ENCODE results near the gene CLSTN1. TPM values are rescaled to one million over a fixed set of nuclear protein-coding genes. Genes with fewer than 3 reads are reported as not detected.

CLSTN1 gene
- total and polyA plus RNA-seq, 2 donors from 2014 or later, result 114 to 158 TPM

DNA sequence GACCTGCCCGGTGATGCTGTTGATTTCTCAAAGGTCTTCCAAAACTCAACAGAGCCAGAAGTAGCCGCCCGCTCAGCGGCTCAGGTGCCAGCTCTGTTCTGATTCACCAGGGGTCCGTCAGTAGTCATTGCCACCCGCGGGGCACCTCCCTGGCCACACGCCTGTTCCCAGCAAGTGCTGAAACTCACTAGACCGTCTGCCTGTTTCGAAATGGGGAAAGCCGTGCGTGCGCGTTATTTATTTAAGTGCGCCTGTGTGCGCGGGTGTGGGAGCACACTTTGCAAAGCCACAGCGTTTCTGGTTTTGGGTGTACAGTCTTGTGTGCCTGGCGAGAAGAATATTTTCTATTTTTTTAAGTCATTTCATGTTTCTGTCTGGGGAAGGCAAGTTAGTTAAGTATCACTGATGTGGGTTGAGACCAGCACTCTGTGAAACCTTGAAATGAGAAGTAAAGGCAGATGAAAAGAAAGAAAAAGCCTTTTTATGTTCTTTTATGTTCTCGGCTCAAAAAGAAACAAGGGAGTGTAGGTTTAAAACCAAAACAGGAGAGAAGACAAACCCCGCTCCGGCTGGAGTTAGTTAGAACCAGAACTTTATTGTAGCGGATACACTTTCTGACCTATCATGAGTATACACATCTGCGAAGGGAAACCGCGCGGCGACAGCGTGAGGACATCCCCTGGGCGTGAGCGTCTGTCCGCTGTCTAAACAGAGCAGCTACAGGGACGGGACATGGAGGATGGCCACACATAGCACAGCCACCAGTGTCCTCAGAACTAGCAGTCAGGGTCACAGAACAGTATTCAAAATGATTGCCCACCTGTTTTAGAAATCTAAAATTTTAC is 95.1 kb downstream of the CLSTN1 start:
- no peak for FAIRE-seq
- no peaks in the 10 kb centered on the region for H3K4me1 ChIP-seq (ENCODE audit: control insufficient read depth in 2 of 3, insufficient read depth in 2 of 3, low read depth in 1 of 3, low read length in 3 of 3)
- H3K9me3 ChIP-seq (ENCODE audit: control insufficient read depth in 2 of 3, insufficient read depth in 1 of 3, low read length in 3 of 3), result no peaks in the 10 kb centered on the region
- DNase-seq, result peak in 1 of 5 donors; percentile 71
- H3K27ac ChIP-seq (ENCODE audit: low read depth in 2 of 2, low read length in 2 of 2), result no peak overlapping the region
- H3K36me3 ChIP-seq (ENCODE audit: control insufficient read depth in 2 of 3, insufficient read depth in 3 of 3, low read length in 3 of 3), result peaks cover 7 to 46% (median 24%) of the 10 kb centered on the region in 3 donors
- H3K4me3 ChIP-seq (ENCODE audit: low read length in 3 of 3), result no peak overlapping the region
- TF ChIP-seq, protein P1, sequence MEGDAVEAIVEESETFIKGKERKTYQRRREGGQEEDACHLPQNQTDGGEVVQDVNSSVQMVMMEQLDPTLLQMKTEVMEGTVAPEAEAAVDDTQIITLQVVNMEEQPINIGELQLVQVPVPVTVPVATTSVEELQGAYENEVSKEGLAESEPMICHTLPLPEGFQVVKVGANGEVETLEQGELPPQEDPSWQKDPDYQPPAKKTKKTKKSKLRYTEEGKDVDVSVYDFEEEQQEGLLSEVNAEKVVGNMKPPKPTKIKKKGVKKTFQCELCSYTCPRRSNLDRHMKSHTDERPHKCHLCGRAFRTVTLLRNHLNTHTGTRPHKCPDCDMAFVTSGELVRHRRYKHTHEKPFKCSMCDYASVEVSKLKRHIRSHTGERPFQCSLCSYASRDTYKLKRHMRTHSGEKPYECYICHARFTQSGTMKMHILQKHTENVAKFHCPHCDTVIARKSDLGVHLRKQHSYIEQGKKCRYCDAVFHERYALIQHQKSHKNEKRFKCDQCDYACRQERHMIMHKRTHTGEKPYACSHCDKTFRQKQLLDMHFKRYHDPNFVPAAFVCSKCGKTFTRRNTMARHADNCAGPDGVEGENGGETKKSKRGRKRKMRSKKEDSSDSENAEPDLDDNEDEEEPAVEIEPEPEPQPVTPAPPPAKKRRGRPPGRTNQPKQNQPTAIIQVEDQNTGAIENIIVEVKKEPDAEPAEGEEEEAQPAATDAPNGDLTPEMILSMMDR (IDR thresholded peaks at IDR 0.05; ENCODE audit: borderline replicate concordance, extremely low read depth, insufficient read depth), result no peak
- intact Hi-C loops (cut with DNase I), result loop anchor here (10.0 kb wide), 1 partner anchor 136 kb away; no protein-coding TSS in a partner anchor
- H3K9ac ChIP-seq (ENCODE audit: low read length in 3 of 3), result no peak overlapping the region
- no peaks in the 10 kb centered on the region for H3K27me3 ChIP-seq (ENCODE audit: control insufficient read depth, insufficient read depth, low read length)

DNA sequence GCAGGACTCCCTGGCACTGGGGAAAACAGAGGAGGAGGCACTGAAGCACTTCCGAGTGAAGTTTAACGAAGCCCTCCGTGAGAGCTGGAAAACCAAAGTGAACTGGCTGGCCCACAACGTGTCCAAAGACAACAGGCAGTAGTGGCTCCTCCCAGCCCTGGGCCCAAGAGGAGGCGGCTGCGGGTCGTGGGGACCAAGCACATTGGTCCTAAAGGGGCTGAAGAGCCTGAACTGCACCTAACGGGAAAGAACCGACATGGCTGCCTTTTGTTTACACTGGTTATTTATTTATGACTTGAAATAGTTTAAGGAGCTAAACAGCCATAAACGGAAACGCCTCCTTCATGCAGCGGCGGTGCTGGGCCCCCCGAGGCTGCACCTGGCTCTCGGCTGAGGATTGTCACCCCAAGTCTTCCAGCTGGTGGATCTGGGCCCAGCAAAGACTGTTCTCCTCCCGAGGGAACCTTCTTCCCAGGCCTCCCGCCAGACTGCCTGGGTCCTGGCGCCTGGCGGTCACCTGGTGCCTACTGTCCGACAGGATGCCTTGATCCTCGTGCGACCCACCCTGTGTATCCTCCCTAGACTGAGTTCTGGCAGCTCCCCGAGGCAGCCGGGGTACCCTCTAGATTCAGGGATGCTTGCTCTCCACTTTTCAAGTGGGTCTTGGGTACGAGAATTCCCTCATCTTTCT is 96.7 kb downstream of the CLSTN1 start:
- no peak for FAIRE-seq
- TF ChIP-seq, protein P1 (IDR thresholded peaks at IDR 0.05; ENCODE audit: borderline replicate concordance, extremely low read depth, insufficient read depth), result no peak
- peaks cover 3 to 41% (median 15%) of the 10 kb centered on the region in 3 donors for H3K36me3 ChIP-seq (ENCODE audit: control insufficient read depth in 2 of 3, insufficient read depth in 3 of 3, low read length in 3 of 3)
- no peaks in the 10 kb centered on the region for H3K4me1 ChIP-seq (ENCODE audit: control insufficient read depth in 2 of 3, insufficient read depth in 2 of 3, low read depth in 1 of 3, low read length in 3 of 3)
- no peak overlapping the region for H3K27ac ChIP-seq (ENCODE audit: low read depth in 2 of 2, low read length in 2 of 2)
- intact Hi-C loops (cut with DNase I), result loop anchor here (10.0 kb wide), 1 partner anchor 138 kb away; no protein-coding TSS in a partner anchor
- peaks cover 0 to 3% (median 0%) of the 10 kb centered on the region in 3 donors for H3K9me3 ChIP-seq (ENCODE audit: control insufficient read depth in 2 of 3, insufficient read depth in 1 of 3, low read length in 3 of 3)
- H3K4me3 ChIP-seq (ENCODE audit: low read length in 3 of 3), result no peak overlapping the region
- peak in 1 of 5 donors; percentile 21 for DNase-seq
- H3K27me3 ChIP-seq (ENCODE audit: control insufficient read depth, insufficient read depth, low read length), result no peaks in the 10 kb centered on the region
- H3K9ac ChIP-seq (ENCODE audit: low read length in 3 of 3), result no peak overlapping the region

DNA sequence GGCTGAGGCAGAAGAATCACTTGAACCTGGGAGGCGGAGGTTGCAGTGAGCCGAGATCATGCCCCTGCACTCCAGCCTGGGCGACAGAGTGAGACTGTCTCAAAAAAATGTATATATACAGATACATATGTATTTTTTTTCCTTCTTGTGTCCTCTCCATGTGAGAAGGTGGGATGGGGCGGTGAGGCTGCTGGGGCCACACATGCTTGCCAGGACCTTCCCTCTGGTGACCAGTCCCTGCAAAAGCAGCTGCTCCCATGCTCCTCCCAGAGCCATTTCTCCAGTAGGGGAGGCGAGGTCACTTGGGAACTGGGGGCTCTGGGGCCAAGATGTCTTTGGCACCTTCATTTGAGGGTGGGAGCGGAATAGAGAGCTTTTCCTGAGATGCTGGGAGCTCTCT is 97.4 kb downstream of the CLSTN1 start:
- no peak overlapping the region for H3K4me3 ChIP-seq (ENCODE audit: low read length in 3 of 3)
- FAIRE-seq (no peak), DNase-seq (peak in 1 of 5 donors; percentile 61)
- no peaks in the 10 kb centered on the region for H3K27me3 ChIP-seq (ENCODE audit: control insufficient read depth, insufficient read depth, low read length)
- H3K4me1 ChIP-seq (ENCODE audit: control insufficient read depth in 2 of 3, insufficient read depth in 2 of 3, low read depth in 1 of 3, low read length in 3 of 3), result no peaks in the 10 kb centered on the region
- peaks cover 3 to 35% (median 15%) of the 10 kb centered on the region in 3 donors for H3K36me3 ChIP-seq (ENCODE audit: control insufficient read depth in 2 of 3, insufficient read depth in 3 of 3, low read length in 3 of 3)
- no peak overlapping the region for H3K9ac ChIP-seq (ENCODE audit: low read length in 3 of 3)
- intact Hi-C loops (cut with DNase I), result loop anchor here (10.0 kb wide), 1 partner anchor 138 kb away; no protein-coding TSS in a partner anchor
- TF ChIP-seq, protein P1 (IDR thresholded peaks at IDR 0.05; ENCODE audit: borderline replicate concordance, extremely low read depth, insufficient read depth), result no peak
- peaks cover 0 to 3% (median 0%) of the 10 kb centered on the region in 3 donors for H3K9me3 ChIP-seq (ENCODE audit: control insufficient read depth in 2 of 3, insufficient read depth in 1 of 3, low read length in 3 of 3)
- H3K27ac ChIP-seq (ENCODE audit: low read depth in 2 of 2, low read length in 2 of 2), result no peak overlapping the region
